IMR-90 (cell line): ENCODE results near the gene ADAMTS14. TPM values are rescaled to one million over a fixed set of nuclear protein-coding genes. Genes with fewer than 3 reads are reported as not detected.

Experiments
- ATAC-seq: fragments of 200-7000 bp; cut with Tn5 transposase; 2 replicates; pipeline ENCODE4 v1.9.1; 2020; ENCODE audit warnings: low read depth, mild to moderate bottlenecking, moderate library complexity
- BruUV-seq: library from RNA; stranded (reverse); fragments of 400-500 nt; replicated peaks from 2 replicates; lab custom pipeline; 2021; lab: Mats Ljungman, UMichigan
- CTCF ChIA-PET: fragments of 300-600 bp; formaldehyde crosslinking; extraction: SDS; loops from one replicate; lab custom pipeline; 2021; ENCODE audit warnings: antibody characterized with exemption; lab: Yijun Ruan, JAX
- POLR2A ChIA-PET: fragments of 300-600 bp; sonication (Branson Sonifier 250); formaldehyde crosslinking; loops from one replicate; lab custom pipeline; 2022; ENCODE audit warnings: antibody characterized with exemption; ENCODE audit not compliant: unreplicated experiment; lab: Charles Lee
- DNase-seq: peaks from one replicate; pipeline ENCODE4 v3.0.0; 2013
- H2AFZ ChIP-seq: replicated peaks from 2 replicates; pipeline ENCODE3; 2013; ENCODE audit warnings: low read length, mild to moderate bottlenecking; ENCODE audit not compliant: poor library complexity
- H2AK5ac ChIP-seq: 2 replicates; pipeline ENCODE4 v1.6.1; 2013; ENCODE audit warnings: low read depth, low read length, inconsistent platforms
- H2AK9ac ChIP-seq: replicated peaks from 2 replicates; pipeline ENCODE3; 2013; ENCODE audit warnings: mild to moderate bottlenecking, low read depth, low read length, moderate library complexity; ENCODE audit not compliant: poor library complexity
- H2BK120ac ChIP-seq: 2 replicates; pipeline ENCODE4 v1.6.1; 2013; ENCODE audit warnings: low read depth, low read length, inconsistent platforms
- H2BK15ac ChIP-seq: 3 replicates; pipeline ENCODE4 v1.6.1; 2013; ENCODE audit warnings: low read depth, low read length, inconsistent platforms
- H2BK20ac ChIP-seq: 2 replicates; pipeline ENCODE4 v1.6.1; 2013; ENCODE audit warnings: low read depth, mild to moderate bottlenecking, inconsistent platforms, low read length, moderate library complexity
- H2BK5ac ChIP-seq: 2 replicates; pipeline ENCODE4 v1.6.1; 2013; ENCODE audit warnings: mild to moderate bottlenecking, low read depth, low read length, inconsistent platforms; ENCODE audit not compliant: poor library complexity, severe bottlenecking
- H3K14ac ChIP-seq: replicated peaks from 2 replicates; pipeline ENCODE4 v1.6.1; 2013; ENCODE audit warnings: low read depth, low read length, inconsistent platforms
- H3K18ac ChIP-seq: 2 replicates; pipeline ENCODE4 v1.6.1; 2013; ENCODE audit warnings: low read depth, low read length, control low read depth
- H3K23ac ChIP-seq: 2 replicates; pipeline ENCODE4 v1.6.1; 2013; ENCODE audit warnings: low read depth, low read length, inconsistent platforms
- H3K27ac ChIP-seq: 2 replicates; pipeline ENCODE4 v1.5.1; 2013; ENCODE audit warnings: mild to moderate bottlenecking, control low read depth, low read length; ENCODE audit not compliant: insufficient read depth
- H3K27me3 ChIP-seq: 2 replicates; pipeline ENCODE4 v1.6.1; 2013; ENCODE audit warnings: low read length; ENCODE audit not compliant: control insufficient read depth, insufficient read depth
- H3K36me3 ChIP-seq: 2 replicates; pipeline ENCODE4 v1.6.1; 2013; ENCODE audit warnings: low read length, mixed read lengths; ENCODE audit not compliant: control insufficient read depth, insufficient read depth
- H3K4ac ChIP-seq: 2 replicates; pipeline ENCODE4 v1.6.1; 2013; ENCODE audit warnings: low read depth, low read length, inconsistent platforms
- H3K4me1 ChIP-seq: 2 replicates; pipeline ENCODE4 v1.6.1; 2013; ENCODE audit warnings: low read length, mixed read lengths; ENCODE audit not compliant: control insufficient read depth, insufficient read depth
- H3K4me2 ChIP-seq: 2 replicates; pipeline ENCODE4 v1.6.1; 2013; ENCODE audit warnings: low read depth, mild to moderate bottlenecking, control low read depth, low read length, moderate library complexity
- H3K4me3 ChIP-seq: 2 replicates; pipeline ENCODE4 v1.5.1; 2013; ENCODE audit warnings: low read depth, mild to moderate bottlenecking, control low read depth, low read length, moderate library complexity; ENCODE audit not compliant: insufficient read depth
- H3K56ac ChIP-seq: 2 replicates; pipeline ENCODE4 v1.6.1; 2013; ENCODE audit warnings: low read length, inconsistent platforms; ENCODE audit not compliant: insufficient read depth; ENCODE audit errors: extremely low read depth
- H3K79me1 ChIP-seq, 2 experiments: 2 replicates each; pipeline ENCODE4 v1.6.1; 2013; ENCODE audit warnings: low read length in 2 of 2, inconsistent platforms in 1 of 2, low read depth in 1 of 2
- H3K9ac ChIP-seq: 2 replicates; pipeline ENCODE4 v1.6.1; 2013; ENCODE audit warnings: low read depth, low read length, control low read depth
- H3K9me1 ChIP-seq: 2 replicates; pipeline ENCODE4 v1.6.1; 2013; ENCODE audit warnings: low read length, inconsistent platforms; ENCODE audit not compliant: insufficient read depth
- H3K9me3 ChIP-seq: 2 replicates; pipeline ENCODE4 v1.6.1; 2013; ENCODE audit warnings: low read length; ENCODE audit not compliant: control insufficient read depth, insufficient read depth
- H4K20me1 ChIP-seq: 2 replicates; pipeline ENCODE4 v1.6.1; 2013; ENCODE audit warnings: low read length, inconsistent platforms; ENCODE audit not compliant: insufficient read depth
- H4K5ac ChIP-seq: 2 replicates; pipeline ENCODE4 v1.6.1; 2013; ENCODE audit warnings: mild to moderate bottlenecking, low read depth, low read length, control low read depth
- H4K8ac ChIP-seq, 2 experiments: 2 replicates each; pipeline ENCODE4 v1.6.1; 2013; ENCODE audit warnings: low read depth in 2 of 2, low read length in 2 of 2, control low read depth in 1 of 2, inconsistent platforms in 1 of 2
- H4K91ac ChIP-seq: 2 replicates; pipeline ENCODE4 v1.6.1; 2013; ENCODE audit warnings: low read depth, low read length, inconsistent platforms; ENCODE audit not compliant: insufficient read depth
- ELK1 ChIP-seq: fragments of 150-350 bp; IDR thresholded peaks from 2 replicates; pipeline ENCODE4 v1.6.1; 2016; ENCODE audit warnings: low read depth, mild to moderate bottlenecking, low read length, moderate library complexity, borderline replicate concordance
- FOS ChIP-seq: fragments of 150-350 bp; IDR thresholded peaks from 2 replicates; pipeline ENCODE4 v1.6.1; 2016; ENCODE audit warnings: low read depth, low read length
- MAZ ChIP-seq: IDR thresholded peaks from 2 replicates; pipeline ENCODE4 v1.6.1; 2012; ENCODE audit warnings: low read depth, mild to moderate bottlenecking, low read length, improper control_type of control experiment, moderate library complexity, borderline replicate concordance
- RFX5 ChIP-seq: IDR thresholded peaks from 2 replicates; pipeline ENCODE4 v1.8.0; 2012; ENCODE audit warnings: low read depth, mild to moderate bottlenecking, low read length, moderate library complexity
- WGBS, 2 experiments: methylation state at CpG; one replicate each; pipeline versions ENCODE4 v1.1.5 to v1.1.7; 2013; ENCODE audit warnings: missing lambda C conversion rate in 2 of 2; ENCODE audit not compliant: insufficient read length in 1 of 2; ENCODE audit errors: extremely low coverage in 2 of 2; 5-methylcytosine and 5-hydroxymethylcytosine counted together
- dilution Hi-C: fragments of 300-500 bp; cut with HindIII; formaldehyde crosslinking; loops from one replicate; pipeline ENCODE4 v1.14.3; 2018; ENCODE audit warnings: low sequenced_read_pairs; ENCODE audit not compliant: unreplicated experiment
- in situ Hi-C: fragments of 300-500 bp; cut with MboI; formaldehyde crosslinking; loops from 3 replicates; pipeline ENCODE4 v1.14.3; 2019; ENCODE audit warnings: low sequenced_read_pairs, inconsistent platforms, mixed read lengths
- intact Hi-C: fragments of 100-400 bp; cut with micrococcal nuclease; formaldehyde crosslinking; loops from 2 replicates; pipeline ENCODE4 v1.10.0; 2022
- polyA plus RNA-seq, 3 experiments: library from polyadenylated mRNA; depleted of rRNA; stranded (reverse); fragments of >200 nt; gene quantifications; 2 replicates each; pipeline ENCODE4 v1.2.3, GENCODE V29; 2012; ENCODE audit warnings: low replicate concordance in 1 of 3
- total RNA-seq: library from RNA; depleted of rRNA; stranded (reverse); fragments of >200 nt; gene quantifications from 2 replicates; pipeline ENCODE4 v1.2.3, GENCODE V29; 2012

The ADAMTS14 gene
- total and polyA plus RNA-seq, 2 of the 4 experiments (the other 2 are of a cell fraction) = under 0.01 to 0.31 TPM

GRCh38 chr10:70779088-70779487, 106.8 kb downstream of the ADAMTS14 start:
- H3K9me1 ChIP-seq = no peaks in the 10 kb centered on the region
- H3K23ac ChIP-seq = no peak overlapping the region
- no peaks in the 10 kb centered on the region for H3K36me3 ChIP-seq
- H3K4me3 ChIP-seq = no peak overlapping the region
- no peaks in the 10 kb centered on the region for H3K79me1 ChIP-seq
- H2BK20ac ChIP-seq = no peak overlapping the region
- no peak overlapping the region for H3K27ac ChIP-seq
- H4K8ac ChIP-seq = no peak overlapping the region
- dilution Hi-C loops = no loop called here
- H2BK15ac ChIP-seq = no peak overlapping the region
- H3K9ac ChIP-seq = no peak overlapping the region
- no CpG with 5 or more reads among the region's 2 CpGs for WGBS, 2 experiments
- TF ChIP-seq RFX5 (no peak), MAZ (no peak), FOS (no peak), ELK1 (no peak)
- no peak overlapping the region for H2BK5ac ChIP-seq
- POLR2A ChIA-PET = no interaction called here
- no peaks in the 10 kb centered on the region for H3K4me1 ChIP-seq
- no peak overlapping the region for H3K14ac ChIP-seq
- no peaks in the 10 kb centered on the region for H3K9me3 ChIP-seq
- in situ Hi-C loops = no loop called here
- H3K18ac ChIP-seq = no peak overlapping the region
- no peak overlapping the region for H3K4me2 ChIP-seq
- BruUV-seq = no TSS peak
- H2AK5ac ChIP-seq = no peak overlapping the region
- ATAC-seq (no peak), DNase-seq (no peak)
- no peak overlapping the region for H2AFZ ChIP-seq
- peaks cover 55% of the 10 kb centered on the region for H3K27me3 ChIP-seq
- H4K20me1 ChIP-seq = no peaks in the 10 kb centered on the region
- H2BK120ac ChIP-seq = no peak overlapping the region
- no peak overlapping the region for H3K4ac ChIP-seq
- intact Hi-C loops = no loop called here
- CTCF ChIA-PET = no interaction called here
- H2AK9ac ChIP-seq = no peak overlapping the region
- no peak overlapping the region for H4K5ac ChIP-seq
- H3K56ac ChIP-seq = no peak overlapping the region
- H4K91ac ChIP-seq = no peak overlapping the region
